TTC549 (cell line): ENCODE results near the gene EXTL1.
A peak's percentile ranks its signal among the peaks of the same experiment; 100 is the strongest.
"Not testable (repeated sequence)": the region's sequence is repeated elsewhere in the genome, so short reads cannot be mapped to it uniquely, and the experiment has no call there.

Experiments used
- FAIRE-seq: peaks from 2 replicates; lab custom pipeline; 2012; peaks lifted over from hg19 to GRCh38; lab: Jason Lieb, UNC

The EXTL1 gene, protein sequence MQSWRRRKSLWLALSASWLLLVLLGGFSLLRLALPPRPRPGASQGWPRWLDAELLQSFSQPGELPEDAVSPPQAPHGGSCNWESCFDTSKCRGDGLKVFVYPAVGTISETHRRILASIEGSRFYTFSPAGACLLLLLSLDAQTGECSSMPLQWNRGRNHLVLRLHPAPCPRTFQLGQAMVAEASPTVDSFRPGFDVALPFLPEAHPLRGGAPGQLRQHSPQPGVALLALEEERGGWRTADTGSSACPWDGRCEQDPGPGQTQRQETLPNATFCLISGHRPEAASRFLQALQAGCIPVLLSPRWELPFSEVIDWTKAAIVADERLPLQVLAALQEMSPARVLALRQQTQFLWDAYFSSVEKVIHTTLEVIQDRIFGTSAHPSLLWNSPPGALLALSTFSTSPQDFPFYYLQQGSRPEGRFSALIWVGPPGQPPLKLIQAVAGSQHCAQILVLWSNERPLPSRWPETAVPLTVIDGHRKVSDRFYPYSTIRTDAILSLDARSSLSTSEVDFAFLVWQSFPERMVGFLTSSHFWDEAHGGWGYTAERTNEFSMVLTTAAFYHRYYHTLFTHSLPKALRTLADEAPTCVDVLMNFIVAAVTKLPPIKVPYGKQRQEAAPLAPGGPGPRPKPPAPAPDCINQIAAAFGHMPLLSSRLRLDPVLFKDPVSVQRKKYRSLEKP

DNA sequence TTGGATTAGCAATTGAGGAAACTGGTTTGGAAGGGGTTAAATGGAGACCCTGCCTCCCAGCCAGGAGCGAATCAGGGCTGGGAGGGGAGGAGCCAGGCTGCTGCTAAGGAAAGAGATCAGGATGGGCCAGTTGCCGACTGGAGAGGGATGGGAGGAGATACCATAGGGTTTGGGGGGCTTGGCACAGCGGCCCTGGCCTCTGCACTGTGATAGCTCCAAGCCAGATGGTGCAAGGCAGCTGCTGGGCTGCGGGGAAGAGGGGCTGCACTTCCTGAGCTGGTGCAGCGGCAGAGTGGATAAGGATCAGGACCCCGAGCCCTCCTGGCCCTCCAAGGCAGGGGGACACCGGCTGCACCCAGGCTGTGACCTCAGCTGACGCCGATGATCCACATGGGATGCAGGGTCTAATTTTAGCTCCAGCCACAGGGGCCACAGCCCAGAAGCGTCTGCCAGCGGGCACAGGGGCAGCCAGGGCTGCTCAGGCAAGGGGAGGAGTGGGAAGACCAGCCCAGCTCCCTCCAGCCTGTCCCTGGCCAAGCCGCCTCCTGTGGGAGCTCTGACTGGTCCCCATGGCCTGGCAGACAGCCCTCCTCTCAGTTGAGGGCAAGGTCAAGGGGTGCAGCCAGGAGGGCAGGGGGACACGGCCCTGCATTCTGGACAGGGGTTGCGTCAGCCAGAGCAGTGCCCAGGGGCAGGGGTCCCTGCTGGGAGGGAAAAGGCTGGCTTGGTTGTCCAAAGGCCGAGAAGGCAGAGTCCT, at the start of gene EXTL1:
Gene EXTL1, plus strand, starts transcription at position 129 of the 757 bp plus-strand sequence. CDS start 872 bp downstream, outside the sequence.
- FAIRE-seq: peak; percentile 82

DNA sequence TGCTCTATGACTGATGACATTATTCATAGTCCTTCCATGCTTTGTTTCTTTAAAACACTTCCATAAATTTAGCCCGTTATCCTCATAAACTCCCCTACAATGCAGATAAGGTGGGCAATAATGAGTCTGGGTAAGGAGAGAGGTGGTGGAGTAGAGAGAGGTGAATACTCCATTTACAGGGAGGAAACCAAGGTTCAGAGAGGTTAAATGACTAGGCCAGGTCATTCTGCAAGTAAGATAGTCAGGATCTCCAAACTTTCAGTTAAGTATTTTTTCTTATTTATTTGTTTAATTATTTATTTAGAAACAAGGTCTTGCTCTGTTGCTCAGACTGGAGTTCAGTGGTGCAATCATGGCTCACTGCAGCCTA, 49.8 kb upstream of the EXTL1 start:
- no peak for FAIRE-seq

DNA sequence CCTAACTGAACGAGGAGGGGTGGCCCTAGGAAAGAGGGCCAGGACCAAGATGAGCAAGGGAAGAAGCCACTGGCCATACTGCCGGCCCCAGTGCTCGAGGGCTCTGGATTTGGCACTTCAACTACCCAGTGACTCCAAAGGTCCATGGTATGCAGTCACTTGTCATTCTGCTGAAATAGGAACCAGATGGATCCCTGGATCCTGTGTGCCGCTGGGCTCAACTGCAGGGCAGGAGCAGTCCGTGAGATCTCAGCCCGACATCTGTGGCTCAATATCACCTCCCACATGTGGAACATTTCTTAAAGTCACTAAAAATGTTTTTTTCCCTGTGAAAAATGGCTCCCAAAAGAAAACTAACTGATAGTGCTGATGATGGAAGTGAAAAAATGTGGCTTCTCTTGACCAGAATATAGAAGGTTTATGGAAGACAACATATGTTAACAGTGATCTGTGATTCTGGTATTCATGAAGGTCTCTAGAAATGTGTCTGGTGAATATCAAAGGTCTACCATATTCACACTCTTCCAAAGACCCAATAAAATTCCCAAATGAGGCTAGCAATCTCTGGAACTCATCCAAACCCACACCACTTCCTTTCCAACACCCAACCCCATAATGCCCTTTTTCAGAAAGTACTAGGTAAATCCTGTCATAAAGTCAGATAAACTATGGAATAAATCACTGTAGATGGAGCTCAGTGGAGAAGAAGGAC, 47.8 kb upstream of the EXTL1 start:
- no peak for FAIRE-seq

DNA sequence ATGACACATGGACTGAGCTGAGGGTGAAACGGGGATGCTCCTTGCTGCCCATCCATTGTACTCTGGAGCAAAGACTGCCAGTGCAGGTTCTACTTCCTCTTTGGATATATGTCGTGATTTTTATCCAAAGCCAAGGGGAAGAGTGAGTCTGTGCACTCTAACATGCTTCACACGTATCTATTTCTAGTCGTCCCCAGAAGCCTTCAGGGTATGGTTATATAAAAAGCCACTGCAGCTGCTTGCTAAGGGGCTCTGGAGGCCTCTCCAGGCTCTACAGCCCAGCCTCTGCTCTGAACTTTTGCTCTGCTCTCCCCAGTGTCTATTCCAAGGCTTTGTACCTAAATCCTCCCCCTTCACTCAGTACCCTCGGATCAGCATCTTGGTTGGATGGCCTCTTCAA, 43.8 kb upstream of the EXTL1 start:
- no peak for FAIRE-seq

DNA sequence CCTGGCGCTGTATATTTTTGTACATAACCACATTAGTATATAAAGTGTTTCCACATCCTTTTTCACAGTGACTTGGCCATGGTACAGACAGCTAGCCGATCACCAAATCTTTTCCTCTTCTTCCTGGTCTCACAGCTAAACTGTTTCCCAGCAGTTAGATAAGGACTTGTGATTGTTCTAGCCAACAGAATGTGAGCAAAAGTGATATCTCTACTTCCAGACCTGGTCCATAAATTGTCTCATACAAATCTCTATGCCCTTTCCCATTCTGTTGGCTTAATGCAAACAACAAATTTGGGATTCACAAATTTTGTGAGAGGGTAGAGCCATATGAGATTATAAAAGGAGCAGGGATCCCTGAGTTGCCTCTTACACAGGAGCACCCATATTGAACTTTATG, 43.2 kb upstream of the EXTL1 start:
- no peak for FAIRE-seq

DNA sequence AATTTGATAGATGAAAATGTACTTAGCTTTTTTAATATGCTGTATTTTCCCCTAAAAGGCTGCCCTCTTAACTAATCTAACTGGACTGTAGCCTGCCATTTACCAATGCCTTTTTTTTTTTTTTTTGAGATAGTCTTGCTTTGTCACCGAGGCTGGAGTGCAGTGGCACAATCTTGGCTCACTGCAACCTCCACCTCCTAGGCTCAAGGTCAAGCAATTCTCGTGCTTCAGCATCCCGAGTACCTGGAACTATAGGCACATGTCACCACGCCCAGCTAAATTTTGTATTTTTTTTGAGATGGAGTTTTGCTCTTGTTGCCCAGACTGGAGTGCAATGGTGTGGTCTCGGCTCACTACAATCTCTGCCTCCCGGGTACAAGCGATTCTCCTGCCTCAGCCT, 42.4 kb upstream of the EXTL1 start:
- no peak for FAIRE-seq

DNA sequence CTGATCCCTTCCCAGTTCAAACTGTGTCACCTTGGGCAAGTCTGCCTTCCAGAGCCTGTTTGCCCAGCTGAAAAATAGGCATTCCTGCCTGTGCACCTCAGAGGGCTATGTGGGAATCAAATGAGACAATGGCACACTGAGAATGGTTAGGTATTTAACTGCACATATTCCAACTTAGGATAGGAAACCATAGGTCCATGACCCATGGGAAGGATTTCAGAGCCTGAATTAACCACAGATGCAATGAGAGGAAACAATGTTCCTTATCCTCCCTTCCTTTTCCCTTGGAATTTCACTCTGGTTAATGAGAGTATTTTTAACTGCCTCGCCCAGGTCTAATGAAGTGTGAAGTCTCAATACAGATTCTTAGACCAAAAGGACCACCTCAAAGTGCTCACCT, 36.4 kb upstream of the EXTL1 start:
- no peak for FAIRE-seq

DNA sequence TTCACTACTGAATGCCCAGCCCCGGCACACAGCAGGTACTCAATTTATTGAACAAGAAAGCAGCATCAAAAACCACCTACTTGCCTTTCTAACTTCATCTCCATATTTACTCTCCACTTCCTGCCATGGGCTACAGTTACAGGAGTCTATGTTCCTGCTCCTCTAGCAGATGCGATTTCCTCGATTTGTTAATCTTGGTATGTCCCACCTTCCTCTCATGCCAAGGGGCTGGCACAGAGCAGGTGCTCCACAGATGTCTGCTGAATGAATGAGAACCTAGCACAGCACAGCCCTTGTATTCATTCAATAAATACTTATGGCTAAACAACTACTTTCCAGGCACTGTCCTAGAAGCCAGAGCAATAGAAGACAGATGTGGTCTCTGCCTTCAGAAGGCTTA, 35.9 kb upstream of the EXTL1 start:
- FAIRE-seq: no peak

DNA sequence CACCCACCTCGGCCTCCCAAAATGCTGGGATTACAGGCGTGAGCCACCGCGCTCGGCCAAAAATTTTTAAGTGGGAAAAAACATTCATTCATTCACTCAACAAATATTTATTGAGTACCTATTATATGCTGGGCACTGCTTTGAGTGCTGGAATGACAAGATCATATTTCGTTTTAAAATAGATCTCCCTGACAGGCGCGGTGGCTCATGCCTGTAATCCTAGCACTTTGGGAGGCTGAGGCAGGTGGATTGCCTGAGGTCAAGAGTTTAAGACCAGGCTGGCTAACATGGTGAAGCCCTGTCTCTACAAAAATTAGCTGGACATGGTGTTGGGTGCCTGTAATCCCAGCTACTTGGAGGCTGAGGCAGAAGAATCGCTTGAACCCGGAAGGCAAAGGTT, 34.8 kb upstream of the EXTL1 start:
- FAIRE-seq: not testable (repeated sequence)

DNA sequence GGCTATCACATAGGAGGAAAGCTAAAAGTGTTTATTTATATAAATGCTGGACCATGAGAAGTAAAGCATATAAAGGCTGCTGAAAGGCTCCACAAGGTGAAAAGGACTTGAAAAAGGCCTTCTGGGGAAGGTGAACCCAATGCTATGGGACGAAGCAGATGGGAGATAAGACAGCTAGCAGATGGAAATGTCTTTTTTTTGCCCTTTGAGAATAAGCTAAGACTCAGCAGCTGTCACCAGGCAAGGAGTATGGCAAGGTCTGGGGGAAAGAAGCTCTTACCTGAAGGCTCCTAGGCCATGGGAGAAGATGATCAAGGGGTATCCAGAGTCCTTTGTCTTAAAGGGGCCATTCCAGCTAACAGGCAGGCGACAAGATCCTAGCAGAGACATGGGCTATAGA, 33.6 kb upstream of the EXTL1 start:
- FAIRE-seq: no peak

DNA sequence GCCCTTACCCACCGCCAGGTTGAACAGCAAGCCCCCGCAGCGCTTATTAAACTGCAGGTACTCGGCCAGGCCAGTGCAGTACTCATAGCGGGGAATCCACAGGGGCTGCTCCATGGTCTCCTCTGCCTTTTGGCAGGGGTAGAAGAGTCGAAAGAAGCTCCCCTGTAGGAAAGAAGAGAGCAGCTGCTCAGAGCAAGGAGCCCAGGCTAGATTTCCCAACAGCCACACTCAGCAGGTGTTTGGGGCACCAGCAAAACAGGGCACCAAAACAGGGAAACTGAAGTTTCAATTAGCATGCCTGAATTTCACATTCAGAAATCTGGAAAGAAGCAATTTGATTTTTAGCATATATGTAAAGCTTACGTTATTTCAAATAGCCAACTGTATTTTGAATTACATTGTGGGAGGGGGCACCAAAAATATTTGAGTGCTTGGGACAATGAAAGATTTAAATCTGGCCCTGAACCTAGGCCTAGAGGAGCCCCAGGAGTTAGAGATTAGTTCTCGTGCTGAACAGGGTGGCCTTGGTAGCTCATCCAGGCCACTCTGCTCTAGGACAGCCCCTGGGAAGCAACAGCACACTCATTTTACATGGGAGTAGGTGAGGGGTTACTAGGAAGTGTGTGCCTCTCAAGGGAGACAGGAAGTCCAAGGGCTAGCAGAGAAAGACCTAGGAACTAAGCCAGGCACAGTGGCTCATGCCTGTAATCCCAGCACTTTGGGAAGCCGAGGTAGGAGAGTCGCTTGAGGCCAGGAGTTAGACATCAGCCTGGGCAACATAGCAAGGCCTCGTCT, 31.9 kb upstream of the EXTL1 start:
- no peak for FAIRE-seq

DNA sequence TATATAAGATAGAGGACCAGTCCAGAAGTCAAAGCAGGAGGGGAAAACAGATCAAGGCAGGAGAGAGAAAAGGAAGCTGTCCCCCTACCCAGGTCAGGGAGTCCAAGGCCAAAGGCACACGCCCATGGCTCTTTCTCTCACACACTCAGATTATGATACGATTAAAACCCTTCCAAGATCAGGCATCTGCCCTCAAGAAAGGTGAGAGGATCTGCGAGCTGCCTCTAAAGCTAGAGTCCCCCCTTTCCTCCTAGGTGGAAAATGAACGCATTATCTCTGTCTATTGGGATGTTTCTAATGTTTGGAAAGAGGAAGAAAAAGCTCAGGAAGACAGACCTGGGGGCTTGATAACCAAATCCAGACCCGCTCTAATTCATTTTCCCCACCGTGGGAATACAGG, 31.3 kb upstream of the EXTL1 start:
- FAIRE-seq: no peak

DNA sequence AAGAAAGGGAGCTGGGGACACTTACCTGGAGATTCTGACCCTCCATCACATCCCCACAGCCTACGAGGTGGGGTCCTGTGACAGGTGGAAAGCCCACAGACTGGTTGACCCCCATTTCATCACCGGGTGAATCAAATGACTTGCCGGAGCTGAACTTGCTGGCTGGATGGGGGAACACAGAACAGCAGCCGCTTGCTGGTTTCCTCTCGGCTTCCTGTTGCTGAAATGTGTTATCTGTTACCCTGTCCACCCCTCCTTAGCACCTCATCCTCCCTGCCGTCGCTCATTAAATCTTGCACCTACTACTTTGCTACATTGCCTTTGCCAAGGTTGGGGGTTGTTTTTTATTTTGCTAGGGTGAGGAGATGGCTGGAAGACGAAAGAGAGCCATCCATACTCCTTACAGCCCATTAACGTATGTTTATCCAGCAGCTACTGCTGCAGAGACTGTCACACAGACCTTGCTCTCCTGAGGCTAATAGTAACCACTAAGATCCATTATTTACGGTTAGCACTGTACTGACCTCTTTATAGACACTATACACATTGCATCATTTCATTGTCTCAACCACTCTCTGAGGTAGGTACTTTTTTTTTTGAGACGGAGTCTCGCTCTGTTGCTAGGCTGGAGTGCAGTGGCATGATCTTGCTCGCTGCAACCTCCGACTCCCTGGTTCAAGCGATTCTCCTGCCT, 30.7 kb upstream of the EXTL1 start:
- no peak for FAIRE-seq

DNA sequence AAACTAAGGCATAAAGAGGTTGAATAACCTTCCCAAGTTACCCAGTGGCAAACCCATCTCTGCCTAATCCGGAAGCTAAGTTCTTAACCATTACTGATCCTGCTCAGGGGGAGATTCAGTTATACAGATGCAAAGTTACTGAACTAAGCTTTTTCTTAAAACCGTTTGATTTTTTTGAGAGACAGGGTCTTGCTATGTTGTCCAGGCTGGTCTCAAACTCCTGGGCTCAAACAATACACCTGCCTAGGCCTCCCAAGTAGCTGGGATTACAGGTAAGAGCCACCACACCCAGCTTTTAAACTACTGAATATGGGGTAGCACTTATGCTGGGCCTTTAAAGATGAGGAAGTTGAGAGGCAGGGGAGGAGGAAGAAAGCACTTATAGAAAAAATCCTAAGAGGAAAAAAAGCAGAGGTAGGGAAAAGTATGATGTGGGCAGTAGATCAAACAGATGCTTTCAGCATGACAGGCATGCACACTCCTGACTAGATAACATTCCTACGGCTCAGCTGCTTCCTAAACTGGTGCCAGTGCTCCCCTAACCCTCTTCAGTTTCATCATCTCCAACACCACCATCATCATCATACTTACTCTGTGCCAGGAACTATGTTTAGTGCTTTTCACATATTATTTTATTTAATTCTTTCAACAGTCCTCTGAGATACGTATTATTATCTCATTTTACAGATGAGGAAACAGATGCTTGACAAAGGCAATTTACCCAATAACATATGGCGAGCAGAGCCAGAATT, 29.5 kb upstream of the EXTL1 start:
- FAIRE-seq: no peak

DNA sequence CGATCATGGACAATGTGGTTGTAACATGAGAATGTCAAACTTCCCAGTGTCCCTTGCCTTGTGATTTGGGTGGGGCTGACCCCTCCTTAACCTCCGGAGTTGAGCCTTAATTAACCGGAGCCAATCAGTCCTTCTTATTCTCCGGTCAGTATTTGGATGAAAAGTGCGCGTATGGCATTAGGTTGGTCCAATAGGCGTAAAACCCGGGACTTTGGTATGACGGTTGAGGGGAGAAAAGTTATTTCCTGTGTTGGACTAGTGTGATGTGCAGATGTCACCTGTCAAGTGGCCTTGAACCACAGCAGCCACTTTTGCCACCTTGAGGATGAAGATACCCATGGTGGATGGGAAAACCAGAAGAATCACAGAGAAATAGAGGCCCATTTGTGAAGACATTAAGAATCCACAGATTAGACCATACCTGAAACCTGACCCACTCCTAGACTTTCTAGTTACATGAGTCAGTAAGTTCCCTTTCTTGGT, 28.8 kb upstream of the EXTL1 start:
- no peak for FAIRE-seq

DNA sequence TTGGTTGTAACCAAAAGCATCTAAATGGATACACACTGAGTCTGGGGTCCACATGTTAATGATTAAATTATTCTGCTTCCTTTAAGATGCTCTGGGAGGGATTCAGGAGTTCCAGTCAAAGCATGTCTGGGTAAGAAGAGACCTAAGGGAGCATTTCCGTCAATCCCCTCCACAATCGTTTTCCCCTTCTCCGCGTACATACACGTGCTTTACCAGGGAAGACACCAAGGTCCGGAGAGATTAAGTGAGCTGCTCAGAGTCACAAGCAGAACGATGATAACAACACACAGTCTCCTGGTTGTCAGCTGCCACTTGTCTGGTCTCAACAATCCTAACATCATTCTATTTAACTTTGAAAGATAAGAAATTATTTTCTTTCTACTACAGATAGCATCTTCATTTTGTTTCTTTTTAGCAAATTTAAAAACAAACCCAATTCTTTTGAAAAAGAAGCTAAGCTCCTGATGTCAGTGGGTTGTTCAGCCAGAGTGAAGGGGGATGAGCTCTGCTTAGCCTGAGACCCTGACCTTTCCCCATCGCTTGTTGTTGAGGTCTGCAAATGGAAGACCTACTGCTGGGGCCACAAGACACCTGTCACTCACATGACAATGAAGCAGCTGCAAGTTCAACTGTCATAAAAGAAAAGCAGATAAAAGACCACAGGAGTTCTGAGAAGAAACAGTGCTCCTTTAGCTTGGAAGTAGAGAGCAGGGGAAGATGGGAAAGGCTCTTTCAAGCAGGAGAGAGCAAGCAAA, 28.2 kb upstream of the EXTL1 start:
- FAIRE-seq: no peak

DNA sequence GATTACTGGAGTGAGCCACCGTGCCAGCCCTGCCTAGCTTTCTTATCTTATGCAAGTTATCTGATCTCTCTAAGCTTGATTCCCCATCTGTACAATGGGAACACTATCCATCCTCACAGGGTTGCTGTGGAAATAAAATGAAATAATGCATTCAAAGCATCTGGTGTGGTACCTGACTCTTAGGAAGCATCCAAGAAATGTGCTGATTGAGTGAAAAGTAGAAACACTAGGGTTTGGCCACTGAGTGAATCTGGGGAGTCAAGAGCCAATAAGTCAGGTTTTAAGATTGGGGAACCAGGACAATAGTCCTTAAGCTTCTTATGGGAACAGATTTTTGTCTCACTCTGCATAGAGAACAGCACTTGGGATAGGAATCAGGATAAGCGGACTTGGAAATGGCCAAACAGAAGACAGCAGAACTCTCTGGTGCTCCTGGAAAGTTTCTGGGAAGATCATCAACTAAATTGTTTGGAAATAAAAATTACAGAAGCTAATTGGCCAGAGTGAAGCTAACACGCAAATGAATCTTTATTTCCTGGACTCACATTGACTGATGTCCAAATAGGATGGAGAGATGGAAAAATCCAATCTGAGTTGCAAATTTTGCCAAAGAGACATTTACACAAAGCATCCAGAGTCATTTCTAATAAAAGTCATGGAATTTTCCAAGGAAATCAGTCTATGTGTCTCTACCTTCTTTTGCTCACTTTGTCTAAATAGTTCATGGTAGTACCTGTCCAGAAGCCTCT, 27.0 kb upstream of the EXTL1 start:
- FAIRE-seq: no peak

DNA sequence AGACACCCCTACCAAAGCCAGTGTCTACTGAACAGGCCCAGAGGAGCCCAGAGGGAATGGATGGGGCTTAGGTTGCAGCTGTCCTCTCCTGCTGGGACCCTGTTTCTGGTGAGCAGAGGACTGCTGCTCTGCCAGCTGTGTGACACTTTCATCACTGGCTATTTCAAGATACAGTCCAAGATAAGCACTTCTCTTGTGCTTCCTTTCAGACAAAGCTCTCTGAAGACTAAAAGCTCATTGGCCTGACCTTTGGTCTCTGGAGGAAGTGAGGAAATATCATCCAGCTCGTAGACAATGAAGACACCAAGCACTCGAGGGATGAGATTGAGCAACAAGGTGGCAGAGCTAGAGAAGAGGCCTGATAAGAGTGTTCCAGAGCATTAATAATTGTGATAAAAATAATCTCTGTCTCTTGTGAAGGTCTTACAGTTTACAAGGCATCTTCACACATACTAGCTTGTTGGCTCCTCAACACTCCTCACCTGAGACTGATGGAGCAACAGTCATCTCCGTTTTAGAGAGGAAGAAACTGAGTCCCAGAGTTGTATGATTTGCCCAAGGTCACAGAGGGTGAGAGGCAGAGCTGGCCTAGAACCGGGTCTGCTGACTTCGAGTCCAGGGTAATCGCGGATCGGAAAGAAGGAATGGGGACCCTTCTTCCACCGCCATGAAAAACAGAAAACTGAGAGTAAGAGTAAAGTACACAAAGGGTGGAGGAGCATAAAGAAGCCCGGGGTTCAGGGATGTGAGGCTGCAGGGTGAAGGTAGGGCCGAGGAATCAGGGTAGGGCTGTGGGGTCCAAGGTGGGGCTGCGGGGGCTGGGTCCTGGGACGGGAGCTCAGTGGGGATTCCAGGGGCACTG, 24.4 kb upstream of the EXTL1 start:
- no peak for FAIRE-seq
